Activated CD4-positive, alpha-beta T cell treated with anti-CD3 and anti-CD28 coated beads, Interleukin-2, amount 10 ng/mL, durations not matched to agents 24 days and 14 days (primary cell): ENCODE measurements around the gene THSD7B. TPM values are rescaled to one million over a fixed set of nuclear protein-coding genes. Genes with fewer than 3 reads are reported as not detected.

Source experiments
- DNase-seq: peaks from one replicate; pipeline ENCODE4 v3.0.0; 2022
- H3K27ac Mint-ChIP-seq: one replicate; pipeline ENCODE4 v1.8.0; 2022; ENCODE audit warnings: mild to moderate bottlenecking, mixed read lengths
- H3K27me3 Mint-ChIP-seq: one replicate; pipeline ENCODE4 v1.8.0; 2022; ENCODE audit warnings: mixed read lengths
- H3K36me3 Mint-ChIP-seq: one replicate; pipeline ENCODE4 v1.8.0; 2022; ENCODE audit warnings: low read depth, mild to moderate bottlenecking, mixed read lengths
- H3K4me1 Mint-ChIP-seq: one replicate; pipeline ENCODE4 v1.8.0; 2021; ENCODE audit warnings: mixed read lengths
- H3K4me3 Mint-ChIP-seq: one replicate; pipeline ENCODE4 v1.8.0; 2022; ENCODE audit warnings: mild to moderate bottlenecking, moderate library complexity, mixed read lengths
- H3K9me3 Mint-ChIP-seq: one replicate; pipeline ENCODE4 v1.8.0; 2021; ENCODE audit warnings: mixed read lengths
- intact Hi-C: fragments of 100-400 bp; cut with micrococcal nuclease; formaldehyde crosslinking; loops from one replicate; pipeline ENCODE4 v1.15.1; 2023
- total RNA-seq: library from RNA; stranded (reverse); gene quantifications from 2 replicates; pipeline ENCODE4 v1.2.3, GENCODE V29; 2022

The THSD7B gene
- total RNA-seq, 1 donor from 2014 or later: not detected

GRCh38 chr2:137381731-137382130 is 616.4 kb downstream of the THSD7B start:
- no peaks in the 10 kb centered on the region for H3K27me3 Mint-ChIP-seq

GRCh38 chr2:137383391-137383790 is 618.0 kb downstream of the THSD7B start:
- Mint-ChIP-seq H3K4me1 (no peaks in the 10 kb centered on the region), H3K36me3 (no peaks in the 10 kb centered on the region), H3K9me3 (peaks cover 5% of the 10 kb centered on the region), H3K4me3 (no peak overlapping the region), H3K27ac (no peak overlapping the region), H3K27me3 (no peaks in the 10 kb centered on the region)
- DNase-seq: no peak
- intact Hi-C loops: no loop called here

More at GRCh38 chr2:137381731-137382130, 616.4 kb downstream of the THSD7B start:
- Mint-ChIP-seq H3K9me3 (peaks cover 5% of the 10 kb centered on the region), H3K4me1 (no peaks in the 10 kb centered on the region), H3K27ac (no peak overlapping the region), H3K36me3 (no peaks in the 10 kb centered on the region), H3K4me3 (no peak overlapping the region)
- intact Hi-C loops: no loop called here
- no peak for DNase-seq

GRCh38 chr2:137387044-137387443 is 621.7 kb downstream of the THSD7B start:
- Mint-ChIP-seq H3K27ac (no peak overlapping the region), H3K9me3 (peaks cover 5% of the 10 kb centered on the region), H3K4me3 (no peak overlapping the region), H3K4me1 (no peaks in the 10 kb centered on the region), H3K27me3 (no peaks in the 10 kb centered on the region), H3K36me3 (no peaks in the 10 kb centered on the region)
- intact Hi-C loops: no loop called here
- no peak for DNase-seq

- Mint-ChIP-seq H3K4me1 (no peaks in the 10 kb centered on the region), H3K27ac (no peak overlapping the region), H3K27me3 (no peaks in the 10 kb centered on the region), H3K9me3 (peaks cover 3% of the 10 kb centered on the region), H3K4me3 (no peak overlapping the region), H3K36me3 (no peaks in the 10 kb centered on the region)
- intact Hi-C loops: no loop called here
- no peak for DNase-seq
Measured at GRCh38 chr2:137405496-137405895, 640.2 kb downstream of the THSD7B start.

- Mint-ChIP-seq H3K36me3 (no peaks in the 10 kb centered on the region), H3K4me3 (no peak overlapping the region), H3K27me3 (no peaks in the 10 kb centered on the region), H3K4me1 (no peaks in the 10 kb centered on the region), H3K9me3 (peaks cover 3% of the 10 kb centered on the region), H3K27ac (no peak overlapping the region)
- no peak for DNase-seq
- intact Hi-C loops: no loop called here
Measured at GRCh38 chr2:137411585-137411984, 646.2 kb downstream of the THSD7B start.

- Mint-ChIP-seq H3K36me3 (no peaks in the 10 kb centered on the region), H3K4me1 (no peaks in the 10 kb centered on the region), H3K27ac (no peak overlapping the region), H3K27me3 (no peaks in the 10 kb centered on the region), H3K4me3 (no peak overlapping the region), H3K9me3 (no peaks in the 10 kb centered on the region)
- intact Hi-C loops: no loop called here
- no peak for DNase-seq
Measured at GRCh38 chr2:137420744-137421143, 655.4 kb downstream of the THSD7B start.

GRCh38 chr2:137435162-137435561 is 669.8 kb downstream of the THSD7B start:
- H3K27ac Mint-ChIP-seq: no peak overlapping the region
- no peaks in the 10 kb centered on the region for H3K27me3 Mint-ChIP-seq
- no peaks in the 10 kb centered on the region for H3K4me1 Mint-ChIP-seq
- no peak overlapping the region for H3K4me3 Mint-ChIP-seq
- no peaks in the 10 kb centered on the region for H3K36me3 Mint-ChIP-seq
- no peak for DNase-seq
- peaks cover 4% of the 10 kb centered on the region for H3K9me3 Mint-ChIP-seq
- intact Hi-C loops: no loop called here

- Mint-ChIP-seq H3K27ac (no peak overlapping the region), H3K4me1 (no peaks in the 10 kb centered on the region), H3K36me3 (no peaks in the 10 kb centered on the region), H3K9me3 (peaks cover 3% of the 10 kb centered on the region), H3K27me3 (no peaks in the 10 kb centered on the region), H3K4me3 (no peak overlapping the region)
- DNase-seq: no peak
- intact Hi-C loops: no loop called here
Measured at GRCh38 chr2:137437386-137437785, 672.0 kb downstream of the THSD7B start.

GRCh38 chr2:137444970-137445369 is 679.6 kb downstream of the THSD7B start:
- Mint-ChIP-seq H3K36me3 (no peaks in the 10 kb centered on the region), H3K27ac (no peak overlapping the region), H3K27me3 (no peaks in the 10 kb centered on the region), H3K4me1 (no peaks in the 10 kb centered on the region), H3K4me3 (no peak overlapping the region), H3K9me3 (no peaks in the 10 kb centered on the region)
- no peak for DNase-seq
- intact Hi-C loops: no loop called here

GRCh38 chr2:137449454-137449853 is 684.1 kb downstream of the THSD7B start:
- H3K36me3 Mint-ChIP-seq: no peaks in the 10 kb centered on the region
- H3K27ac Mint-ChIP-seq: no peak overlapping the region
- no peak for DNase-seq
- H3K4me3 Mint-ChIP-seq: no peak overlapping the region
- H3K27me3 Mint-ChIP-seq: no peaks in the 10 kb centered on the region
- no peaks in the 10 kb centered on the region for H3K4me1 Mint-ChIP-seq
- intact Hi-C loops: no loop called here
- H3K9me3 Mint-ChIP-seq: no peaks in the 10 kb centered on the region

GRCh38 chr2:137454886-137455285 is 689.5 kb downstream of the THSD7B start:
- Mint-ChIP-seq H3K9me3 (no peaks in the 10 kb centered on the region), H3K36me3 (no peaks in the 10 kb centered on the region), H3K27me3 (no peaks in the 10 kb centered on the region), H3K27ac (no peak overlapping the region), H3K4me3 (no peak overlapping the region), H3K4me1 (no peaks in the 10 kb centered on the region)
- DNase-seq: no peak
- intact Hi-C loops: no loop called here

- Mint-ChIP-seq H3K4me3 (no peak overlapping the region), H3K27ac (no peak overlapping the region), H3K27me3 (no peaks in the 10 kb centered on the region), H3K36me3 (no peaks in the 10 kb centered on the region), H3K9me3 (no peaks in the 10 kb centered on the region), H3K4me1 (no peaks in the 10 kb centered on the region)
- peak; percentile 63 for DNase-seq
- intact Hi-C loops: loop anchor here (1.0 kb wide), 1 partner anchor 371 kb away; no protein-coding TSS in a partner anchor
Measured at GRCh38 chr2:137467246-137467862, 702.0 kb downstream of the THSD7B start.

- Mint-ChIP-seq H3K27ac (no peak overlapping the region), H3K27me3 (no peaks in the 10 kb centered on the region)
- intact Hi-C loops: no loop called here
Measured at GRCh38 chr2:137493261-137493660, 727.9 kb downstream of the THSD7B start.

GRCh38 chr2:137500599-137500998 is 735.3 kb downstream of the THSD7B start:
- Mint-ChIP-seq H3K27me3 (no peaks in the 10 kb centered on the region), H3K4me1 (no peaks in the 10 kb centered on the region)

More at GRCh38 chr2:137493261-137493660, 727.9 kb downstream of the THSD7B start:
- Mint-ChIP-seq H3K4me1 (no peaks in the 10 kb centered on the region), H3K9me3 (no peaks in the 10 kb centered on the region), H3K36me3 (no peaks in the 10 kb centered on the region), H3K4me3 (no peak overlapping the region)
- DNase-seq: no peak

GRCh38 chr2:137507237-137507636 is 741.9 kb downstream of the THSD7B start:
- Mint-ChIP-seq H3K4me3 (no peak overlapping the region), H3K27me3 (no peaks in the 10 kb centered on the region), H3K27ac (no peak overlapping the region), H3K4me1 (no peaks in the 10 kb centered on the region), H3K36me3 (no peaks in the 10 kb centered on the region), H3K9me3 (peaks cover 5% of the 10 kb centered on the region)
- no peak for DNase-seq
- intact Hi-C loops: no loop called here

More at GRCh38 chr2:137500599-137500998, 735.3 kb downstream of the THSD7B start:
- Mint-ChIP-seq H3K4me3 (no peak overlapping the region), H3K9me3 (peaks cover 5% of the 10 kb centered on the region), H3K27ac (no peak overlapping the region), H3K36me3 (no peaks in the 10 kb centered on the region)
- intact Hi-C loops: no loop called here
- no peak for DNase-seq
